ENCODE results near the gene NUP210L.

Gene NUP210L

GRCh38 chr1:153976819-153977249 lies 178.0 kb downstream of the NUP210L start:
- TF ChIP-seq, protein P1, sequence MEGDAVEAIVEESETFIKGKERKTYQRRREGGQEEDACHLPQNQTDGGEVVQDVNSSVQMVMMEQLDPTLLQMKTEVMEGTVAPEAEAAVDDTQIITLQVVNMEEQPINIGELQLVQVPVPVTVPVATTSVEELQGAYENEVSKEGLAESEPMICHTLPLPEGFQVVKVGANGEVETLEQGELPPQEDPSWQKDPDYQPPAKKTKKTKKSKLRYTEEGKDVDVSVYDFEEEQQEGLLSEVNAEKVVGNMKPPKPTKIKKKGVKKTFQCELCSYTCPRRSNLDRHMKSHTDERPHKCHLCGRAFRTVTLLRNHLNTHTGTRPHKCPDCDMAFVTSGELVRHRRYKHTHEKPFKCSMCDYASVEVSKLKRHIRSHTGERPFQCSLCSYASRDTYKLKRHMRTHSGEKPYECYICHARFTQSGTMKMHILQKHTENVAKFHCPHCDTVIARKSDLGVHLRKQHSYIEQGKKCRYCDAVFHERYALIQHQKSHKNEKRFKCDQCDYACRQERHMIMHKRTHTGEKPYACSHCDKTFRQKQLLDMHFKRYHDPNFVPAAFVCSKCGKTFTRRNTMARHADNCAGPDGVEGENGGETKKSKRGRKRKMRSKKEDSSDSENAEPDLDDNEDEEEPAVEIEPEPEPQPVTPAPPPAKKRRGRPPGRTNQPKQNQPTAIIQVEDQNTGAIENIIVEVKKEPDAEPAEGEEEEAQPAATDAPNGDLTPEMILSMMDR (conservative IDR thresholded peaks at IDR 0.05; ENCODE audit: low read depth, low read length) = no peak
- DNase-seq (ENCODE audit: low read depth) = no peak
- peak overlapping the region; percentile 96 for H3K4me3 ChIP-seq (ENCODE audit: low read depth, low read length)

DNA sequence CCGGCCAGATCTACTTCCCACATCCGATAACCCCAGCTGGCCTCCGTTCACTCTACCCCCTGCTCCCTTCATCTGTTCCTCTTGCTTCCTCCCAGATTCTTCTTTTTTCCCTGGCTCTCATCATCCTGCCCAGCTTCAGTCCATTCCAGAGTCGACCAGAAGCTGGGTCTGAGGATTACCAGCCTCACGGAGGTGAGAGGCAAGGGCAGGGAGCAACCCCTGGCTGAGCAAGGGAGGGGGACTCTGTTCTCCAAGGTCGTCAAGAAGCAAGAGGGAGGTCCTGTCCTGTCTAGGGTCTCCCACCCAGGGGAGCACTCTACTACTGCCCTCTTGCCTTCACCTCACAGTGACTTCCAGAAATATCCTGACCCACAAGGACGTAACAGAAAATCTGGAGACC lies 181.3 kb downstream of the NUP210L start:
- TF ChIP-seq, protein P1 (conservative IDR thresholded peaks at IDR 0.05; ENCODE audit: low read depth, low read length) = no peak
- no peak for DNase-seq (ENCODE audit: low read depth)
- no peak overlapping the region for H3K4me3 ChIP-seq (ENCODE audit: low read depth, low read length)

GRCh38 chr1:153973071-153973470 lies 181.8 kb downstream of the NUP210L start:
- H3K4me3 ChIP-seq (ENCODE audit: low read depth, low read length) = no peak overlapping the region
- DNase-seq (ENCODE audit: low read depth) = no peak
- TF ChIP-seq, protein P1 (conservative IDR thresholded peaks at IDR 0.05; ENCODE audit: low read depth, low read length) = no peak

- H3K4me3 ChIP-seq (ENCODE audit: low read depth, low read length) = no peak overlapping the region
- DNase-seq (ENCODE audit: low read depth) = no peak
- TF ChIP-seq, protein P1 (conservative IDR thresholded peaks at IDR 0.05; ENCODE audit: low read depth, low read length) = no peak
These were observed 184.5 kb downstream of the NUP210L start for GRCh38 chr1:153970346-153970745.

DNA sequence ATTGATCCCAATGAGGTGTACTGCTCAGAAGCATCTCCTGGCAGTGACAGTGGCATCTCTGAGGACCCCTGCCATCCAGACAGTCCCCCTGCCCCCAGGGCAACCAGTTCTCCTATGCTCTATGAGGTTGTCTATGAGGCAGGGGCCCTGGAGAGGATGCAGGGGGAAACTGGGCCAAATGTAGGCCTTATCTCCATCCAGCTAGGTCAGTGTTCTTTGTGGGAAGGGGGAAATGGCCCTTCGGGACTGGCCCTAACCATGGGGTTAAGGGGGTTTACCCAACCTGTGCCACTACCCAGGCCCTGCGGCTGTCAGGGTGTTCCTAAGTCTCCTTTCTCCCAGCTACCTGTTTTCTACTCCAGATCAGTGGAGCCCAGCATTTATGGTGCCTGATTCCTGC lies 185.9 kb downstream of the NUP210L start:
- TF ChIP-seq, protein P1 (conservative IDR thresholded peaks at IDR 0.05; ENCODE audit: low read depth, low read length) = no peak
- no peak overlapping the region for H3K4me3 ChIP-seq (ENCODE audit: low read depth, low read length)
- DNase-seq (ENCODE audit: low read depth) = no peak

GRCh38 chr1:153968408-153968807 lies 186.5 kb downstream of the NUP210L start:
- peak overlapping the region; percentile 72 for H3K4me3 ChIP-seq (ENCODE audit: low read depth, low read length)
- TF ChIP-seq, protein P1 (conservative IDR thresholded peaks at IDR 0.05; ENCODE audit: low read depth, low read length) = no peak
- DNase-seq (ENCODE audit: low read depth) = no peak

- H3K4me3 ChIP-seq (ENCODE audit: low read depth, low read length) = peak overlapping the region; percentile 72
- DNase-seq (ENCODE audit: low read depth) = no peak
- TF ChIP-seq, protein P1 (conservative IDR thresholded peaks at IDR 0.05; ENCODE audit: low read depth, low read length) = no peak
These were observed 186.9 kb downstream of the NUP210L start for GRCh38 chr1:153968000-153968363.

Data from choroid plexus epithelial cell (primary cell).